ENCODE measurements around the gene CENPT.
"Not testable (repeated sequence)": the region's sequence is repeated elsewhere in the genome, so short reads cannot be mapped to it uniquely, and the experiment has no call there.

The CENPT gene

DNA sequence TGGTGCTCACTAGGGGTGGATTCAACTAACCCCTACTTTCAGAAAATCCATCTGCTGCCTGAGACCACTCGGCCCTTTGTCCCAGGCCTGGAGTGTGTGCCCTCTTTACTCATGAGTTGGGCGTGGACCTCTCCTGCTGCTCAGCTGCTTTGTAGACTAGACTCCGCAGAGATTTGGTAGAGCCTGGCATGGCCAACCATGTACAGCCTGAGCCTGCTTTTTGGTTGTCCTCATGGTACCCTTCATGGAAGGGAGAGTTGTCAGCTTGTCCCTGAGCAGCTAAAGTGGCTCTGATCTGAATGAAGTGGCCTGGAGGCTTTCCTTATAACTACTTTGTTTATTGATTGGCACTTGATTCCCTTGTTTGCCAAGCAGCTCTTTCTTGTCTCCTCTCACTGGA, 26.9 kb upstream of the CENPT start:
- DNase-seq: no peak

DNA sequence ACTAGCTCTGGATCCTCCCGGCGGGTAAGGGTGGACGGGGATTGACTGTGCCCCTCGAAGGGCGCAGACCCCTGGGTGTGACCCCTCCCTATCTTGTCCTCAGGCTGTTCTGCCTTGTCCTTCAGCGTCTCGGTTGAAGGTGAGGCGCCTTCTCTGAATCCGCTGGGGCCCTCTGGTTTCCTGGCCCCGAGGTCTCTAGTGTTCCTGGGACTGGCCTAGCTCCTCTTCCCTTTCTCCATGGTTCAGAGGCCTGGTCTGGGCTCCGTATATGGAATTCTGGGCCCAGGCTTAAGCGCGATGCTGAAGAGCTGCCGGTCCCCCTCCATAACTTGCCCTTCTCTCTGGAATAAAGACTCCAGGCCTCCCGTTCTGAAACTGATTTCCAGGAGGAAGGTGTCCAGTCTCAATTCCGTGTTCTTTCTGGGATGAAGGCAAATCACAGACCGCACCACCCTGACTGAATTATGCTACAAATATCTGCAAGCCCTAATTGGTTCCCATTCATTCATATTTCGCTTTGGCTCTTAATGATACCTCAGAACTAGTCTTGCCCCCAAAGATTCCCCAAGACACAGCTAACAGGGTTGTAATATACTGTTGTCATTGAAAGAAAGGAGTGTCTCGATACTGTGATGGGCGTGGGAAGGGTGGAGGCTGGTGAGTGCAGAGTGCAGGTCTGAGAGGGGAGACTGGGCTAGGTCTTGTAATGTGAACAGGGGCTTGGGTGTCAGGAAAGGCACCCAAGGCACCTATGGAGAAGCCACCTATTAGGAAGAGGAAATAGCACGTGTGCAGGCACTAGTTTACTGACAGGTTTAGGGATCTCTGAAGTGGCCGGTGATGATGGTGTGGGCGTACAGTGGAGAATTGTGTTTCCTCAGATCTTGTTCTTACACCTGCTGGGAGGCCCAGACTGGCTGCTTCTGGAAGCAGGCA, 26.2 kb upstream of the CENPT start:
- DNase-seq: no peak

DNA sequence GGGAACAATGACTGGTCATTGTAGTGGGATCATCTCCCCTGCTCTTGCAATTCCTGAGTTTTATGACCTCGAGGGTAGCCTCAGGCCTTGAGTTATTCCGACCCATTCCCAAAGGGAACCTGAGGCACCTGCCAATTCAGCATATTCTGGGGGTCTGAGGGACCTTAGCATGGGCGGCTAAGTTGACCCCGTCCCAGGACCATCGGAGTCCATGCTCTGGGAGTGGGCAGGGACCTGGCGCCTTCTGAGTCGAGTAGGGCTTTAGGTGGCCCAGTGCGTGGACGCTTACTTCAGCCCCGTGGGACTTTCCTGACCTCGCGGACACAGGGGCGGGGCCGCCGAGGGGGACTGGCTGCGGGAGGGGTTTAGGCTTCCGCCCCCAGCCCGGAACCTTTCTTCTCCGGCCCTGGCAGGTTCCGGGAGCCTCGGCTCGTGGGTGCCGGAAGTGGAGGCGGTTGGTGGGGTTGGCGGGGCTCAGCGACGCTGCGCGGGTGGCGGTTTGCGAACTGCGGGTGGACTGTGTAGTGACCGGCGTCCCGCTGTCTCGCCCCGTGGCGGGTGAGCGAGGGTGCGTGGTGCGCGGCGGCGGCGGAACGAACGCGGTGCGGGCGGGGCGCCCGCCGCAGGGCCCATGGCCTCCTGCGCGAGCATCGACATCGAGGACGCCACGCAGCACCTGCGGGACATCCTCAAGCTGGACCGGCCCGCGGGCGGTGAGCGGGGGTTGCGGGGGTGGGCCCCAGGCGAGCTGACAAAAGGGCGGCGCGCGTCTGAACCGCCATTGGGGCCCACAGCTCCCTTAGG, 25.3 kb upstream of the CENPT start, which contains the start of gene EDC4:
Gene EDC4, plus strand, starts transcription at position 422 of the 804 bp plus-strand sequence. Its CDS starts 210 bp downstream, at position 632.
- DNase-seq: peak; percentile 92

DNA sequence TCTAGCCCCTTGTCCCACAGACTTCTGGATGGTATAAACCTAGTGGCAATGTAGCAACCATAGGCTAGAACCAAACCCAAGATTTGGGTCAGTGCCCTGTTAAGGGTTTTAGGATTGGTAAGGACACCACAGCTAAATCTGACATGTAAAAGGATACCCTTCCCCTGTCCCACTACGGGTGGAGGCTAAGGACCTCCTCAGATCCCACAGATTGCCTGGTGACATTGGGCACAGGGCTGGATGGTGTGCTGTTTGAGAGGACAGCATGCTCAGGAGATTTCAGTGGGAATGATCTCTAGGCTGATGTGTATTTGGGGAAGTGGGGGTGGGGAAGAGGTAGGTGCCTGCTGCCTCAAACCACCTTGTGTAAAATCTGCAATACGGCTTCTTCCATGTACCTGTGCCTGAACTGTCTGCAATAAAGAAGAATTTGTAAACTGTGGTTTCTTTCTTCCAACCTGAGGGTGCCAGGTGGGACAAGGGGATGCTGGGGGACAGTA, 24.7 kb upstream of the CENPT start:
- DNase-seq: no peak

DNA sequence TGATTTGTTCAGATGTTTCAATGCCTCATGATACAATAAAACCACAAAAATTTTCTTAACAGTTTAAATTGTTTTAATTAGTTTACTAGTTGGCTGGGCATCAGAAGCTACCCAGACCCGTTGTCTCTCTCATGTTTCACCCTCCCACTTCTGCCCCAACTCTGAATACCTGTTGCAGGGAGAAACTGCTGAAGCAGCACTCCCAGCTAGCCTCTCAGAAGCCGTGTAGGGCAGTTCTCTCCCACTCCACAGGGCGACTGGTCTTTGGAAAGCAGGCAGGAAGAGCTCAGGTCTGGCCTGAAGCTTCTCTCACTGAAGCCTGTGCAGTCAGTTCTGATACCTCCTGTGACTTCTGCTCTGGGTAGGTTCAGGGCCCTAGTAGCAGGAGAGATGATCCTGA, 23.8 kb upstream of the CENPT start:
- no peak for DNase-seq

DNA sequence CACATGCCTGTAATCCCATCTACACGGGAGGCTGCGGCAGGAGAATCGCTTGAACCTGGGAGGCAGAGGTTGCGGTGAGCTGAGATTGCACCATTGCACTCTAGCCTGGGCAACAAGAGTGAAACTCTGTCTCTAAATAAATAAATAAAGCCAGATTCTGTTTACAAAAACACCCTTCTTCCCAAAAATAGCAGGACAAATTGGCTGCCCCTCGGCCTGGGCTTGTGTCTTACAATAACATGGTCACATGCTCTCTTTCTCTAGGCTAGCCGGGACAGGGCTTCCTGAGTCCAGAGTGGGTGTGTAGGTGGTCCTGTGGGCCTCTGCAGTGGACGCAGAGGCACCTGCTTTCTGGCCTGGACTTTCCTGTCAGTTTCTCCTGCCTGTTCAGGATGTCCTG, 22.2 kb upstream of the CENPT start:
- no peak for DNase-seq

DNA sequence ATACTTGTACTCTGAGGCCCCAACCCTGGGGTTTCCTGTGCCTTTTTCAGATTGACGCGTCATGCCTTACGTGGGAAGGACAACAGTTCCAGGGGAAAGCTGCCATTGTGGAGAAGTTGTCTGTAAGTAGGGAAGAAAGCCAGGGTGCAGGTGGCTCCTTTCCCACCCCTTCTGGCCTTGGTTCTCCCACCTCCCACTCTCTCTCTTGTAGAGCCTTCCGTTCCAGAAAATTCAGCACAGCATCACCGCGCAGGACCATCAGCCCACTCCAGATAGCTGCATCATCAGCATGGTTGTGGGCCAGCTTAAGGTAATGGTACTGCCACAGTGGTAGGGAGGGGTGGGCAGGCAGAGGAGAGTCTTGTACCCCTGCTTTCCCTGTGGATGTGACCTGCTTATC, 20.8 kb upstream of the CENPT start:
- DNase-seq: no peak

DNA sequence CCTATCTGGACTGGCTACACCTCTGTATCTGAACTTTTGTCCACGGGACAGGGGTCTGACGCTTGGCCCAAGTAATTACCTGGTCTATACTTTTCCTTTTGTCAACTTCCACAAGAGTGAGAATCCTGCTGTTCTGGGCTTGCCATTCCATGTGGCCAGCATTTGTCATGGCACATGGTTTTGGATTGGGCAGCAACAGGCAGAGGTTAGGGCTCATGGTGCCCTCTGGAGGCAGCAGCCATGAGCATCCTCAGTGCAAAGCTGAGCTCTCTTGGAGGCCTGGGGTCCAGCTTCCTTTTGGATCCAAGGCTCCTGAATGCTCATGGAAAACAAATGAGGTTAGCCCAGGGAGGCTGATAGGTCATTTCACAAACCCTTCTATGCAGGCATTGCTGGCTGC, 17.8 kb upstream of the CENPT start:
- DNase-seq: peak; percentile 49

DNA sequence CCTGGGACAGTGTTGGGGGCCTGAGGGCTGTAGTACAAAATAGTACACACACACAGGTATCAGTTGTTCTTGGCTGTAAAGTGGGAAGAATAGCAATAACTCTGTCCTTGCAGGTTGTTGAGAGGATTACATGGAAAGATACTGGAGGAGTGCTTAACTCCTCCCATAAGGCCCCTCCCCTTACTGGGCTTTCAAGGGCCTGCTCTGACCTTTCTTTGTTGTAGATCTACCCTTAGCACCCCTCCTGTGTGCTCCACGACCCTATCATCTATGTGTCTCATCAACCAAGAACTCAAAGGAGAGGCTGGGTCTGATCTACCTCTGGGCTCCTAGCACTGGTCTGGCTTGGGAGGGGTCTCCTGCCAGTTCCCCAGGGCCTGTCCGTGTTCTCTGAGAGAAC, 17.1 kb upstream of the CENPT start:
- DNase-seq: no peak

DNA sequence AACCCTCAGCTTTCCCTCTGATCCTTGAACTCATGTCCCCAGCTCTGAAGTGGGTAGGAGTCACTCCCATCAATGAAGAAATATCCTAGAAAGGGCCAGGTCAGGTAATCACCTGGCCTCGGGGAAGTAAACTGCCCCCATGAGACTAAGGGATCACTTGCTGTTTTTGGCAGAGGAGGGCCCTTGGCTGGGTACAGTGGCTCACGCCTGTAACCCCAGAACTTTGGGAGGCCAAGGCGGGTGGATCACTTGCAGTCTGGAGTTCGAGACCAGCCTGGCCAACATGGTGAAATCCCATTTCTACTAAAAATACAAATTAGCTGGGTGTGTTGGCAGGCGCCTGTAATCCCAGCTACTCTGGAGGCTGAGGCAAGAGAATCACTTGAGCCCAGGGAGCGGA, 16.6 kb upstream of the CENPT start:
- DNase-seq: not testable (repeated sequence)

DNA sequence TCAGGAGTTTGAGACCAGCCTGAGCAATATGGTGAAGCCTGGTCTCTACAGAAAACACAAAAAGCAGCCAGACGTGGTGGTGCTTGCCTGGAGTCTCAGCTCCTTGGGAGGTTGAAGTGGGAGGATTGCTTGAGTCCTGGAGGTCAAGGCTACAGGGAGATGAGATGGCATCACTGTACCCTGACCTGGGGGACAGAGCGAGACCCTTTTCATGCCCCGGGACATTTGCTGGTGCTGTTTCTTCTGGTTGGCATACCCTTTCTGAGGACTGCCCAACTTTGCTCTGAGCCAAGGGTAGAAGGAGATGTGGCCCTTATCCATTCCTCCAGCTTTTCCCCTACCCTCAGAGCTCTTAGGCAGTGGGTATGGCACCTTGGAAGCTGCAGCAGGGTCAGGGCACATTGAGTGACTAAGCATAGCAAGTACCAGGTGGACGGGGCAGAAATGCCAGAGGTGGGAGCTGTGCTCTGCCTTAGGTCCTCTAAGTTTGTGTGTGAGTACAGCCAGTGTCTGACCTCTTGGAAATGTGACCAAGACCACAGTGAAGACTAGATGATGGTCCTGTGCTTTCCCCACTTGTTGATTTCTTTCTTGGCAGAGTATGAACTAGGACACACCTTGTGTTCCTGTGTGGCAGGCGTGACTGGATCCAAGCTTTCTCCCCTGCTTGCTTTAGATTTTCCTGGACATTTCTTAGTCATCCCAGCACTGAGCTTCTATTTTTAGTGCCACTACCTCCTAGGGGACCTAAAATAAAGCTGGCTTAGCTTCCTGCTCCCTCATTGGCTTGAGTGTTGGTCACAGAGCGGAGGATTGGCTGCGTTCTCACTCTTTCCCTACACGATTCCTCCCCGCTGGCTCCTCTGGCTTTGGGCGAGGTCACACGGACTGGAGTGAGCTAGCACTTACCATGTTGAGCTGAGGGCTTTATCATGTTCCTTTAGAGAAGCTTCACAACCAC, 15.4 kb upstream of the CENPT start:
- DNase-seq: no peak

DNA sequence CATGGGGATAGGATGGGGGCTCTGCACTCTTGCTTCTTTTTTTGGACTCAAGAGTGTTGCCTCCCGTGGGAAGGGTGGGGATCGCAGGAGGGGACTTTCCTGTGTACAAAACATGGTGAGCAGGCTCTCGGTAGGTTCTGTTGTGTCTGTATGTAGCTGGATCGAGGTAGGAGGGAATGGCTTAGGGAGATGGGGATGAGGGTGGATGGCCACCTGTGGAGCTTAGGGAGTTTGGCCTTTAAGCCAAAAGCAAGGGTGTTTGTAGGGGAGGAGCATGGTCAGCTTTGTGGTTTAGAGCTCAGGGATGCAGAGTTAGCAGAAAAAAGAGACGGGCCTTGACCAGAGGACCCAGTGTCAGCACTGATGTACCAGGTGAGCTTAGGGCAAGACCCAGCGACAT, 14.4 kb upstream of the CENPT start:
- DNase-seq: no peak

DNA sequence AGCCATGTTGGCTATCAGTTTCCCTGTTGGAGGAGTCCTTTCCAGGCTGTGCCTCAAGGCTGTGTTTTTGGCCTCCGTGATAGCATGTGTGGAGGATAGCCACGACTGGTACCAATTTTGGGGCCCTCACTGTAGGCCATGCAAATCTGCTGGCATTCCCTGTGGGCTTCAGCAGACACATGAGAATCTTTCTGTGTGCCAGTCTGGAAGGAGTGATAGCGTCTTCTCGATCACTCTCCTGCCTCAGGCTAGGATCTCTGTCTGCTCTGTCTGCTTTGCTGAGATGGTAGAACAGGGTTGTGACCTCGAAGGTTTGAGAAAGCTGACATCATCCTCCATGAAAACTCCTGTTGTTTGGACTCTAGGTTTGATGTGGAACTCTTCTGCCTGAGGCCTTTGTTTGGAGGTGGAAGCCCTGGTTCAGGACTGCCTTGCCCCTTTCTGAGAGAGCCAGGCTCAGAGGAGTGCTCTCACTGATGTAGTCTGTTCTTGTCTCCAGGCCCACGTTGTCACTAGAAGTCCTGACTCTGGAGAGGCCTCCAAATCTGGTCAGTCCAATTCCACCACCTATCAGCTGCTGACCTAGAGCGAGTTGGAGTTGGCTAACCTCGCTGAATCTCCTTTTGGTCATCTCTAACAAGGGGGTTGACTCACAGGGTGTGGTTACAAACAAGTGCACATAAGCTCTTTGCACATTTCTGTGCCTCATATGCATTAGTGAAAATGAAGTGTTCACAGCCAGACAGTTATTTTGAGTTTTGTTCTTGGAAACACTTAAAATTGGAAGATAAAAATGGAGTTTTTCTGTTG, 13.3 kb upstream of the CENPT start:
- DNase-seq: no peak

DNA sequence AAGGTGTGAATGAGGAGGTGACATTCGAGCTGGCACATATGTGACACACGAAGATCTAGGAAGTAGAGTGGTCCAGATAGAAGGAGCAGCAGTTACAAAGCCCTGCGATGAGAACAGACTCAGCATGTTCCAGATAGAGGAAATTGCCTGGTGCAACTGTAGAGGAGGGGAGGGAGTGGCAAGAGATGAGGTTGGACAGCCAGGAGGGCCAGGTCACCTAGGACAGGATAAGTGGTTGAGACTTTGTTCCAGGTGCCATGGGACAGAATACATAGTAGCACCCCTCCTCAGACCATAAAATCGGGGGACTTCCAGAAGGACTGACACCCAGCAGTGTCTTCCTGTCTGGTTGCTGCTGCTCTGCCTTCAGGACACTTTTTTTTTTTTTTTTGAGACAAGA, 11.0 kb upstream of the CENPT start:
- no peak for DNase-seq

DNA sequence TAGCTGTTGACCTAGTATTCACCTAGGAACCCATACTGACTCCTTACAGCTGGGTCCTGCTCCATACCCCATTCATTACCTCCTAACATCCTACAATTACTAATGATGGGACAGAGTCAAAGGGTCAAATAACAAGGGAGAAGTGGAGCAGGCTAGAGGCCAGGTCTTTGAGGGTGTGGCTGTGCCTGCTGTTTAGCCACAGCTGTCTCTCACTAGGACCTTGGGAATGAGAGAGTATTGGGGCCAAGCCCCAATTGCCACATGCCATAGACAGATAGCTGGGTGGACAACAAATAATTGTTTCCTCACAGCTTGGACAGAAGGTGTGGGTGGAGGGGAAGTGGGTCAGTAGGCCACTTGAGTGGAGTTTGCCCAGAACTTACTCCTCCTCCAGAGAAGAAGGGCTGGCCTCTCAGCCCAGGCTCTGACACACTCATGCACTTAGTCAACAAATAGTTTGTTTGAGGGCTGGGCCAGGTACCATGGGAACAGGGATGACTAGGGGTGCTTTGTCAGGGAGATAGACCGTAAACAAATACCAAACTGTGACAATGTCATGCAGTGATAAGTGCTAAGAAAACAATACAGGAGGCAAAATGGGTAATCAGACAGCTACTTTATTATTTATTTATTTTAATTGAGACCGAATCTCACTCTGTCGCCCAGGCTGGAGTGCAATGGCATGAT, 10.2 kb upstream of the CENPT start:
- no peak for DNase-seq

DNA sequence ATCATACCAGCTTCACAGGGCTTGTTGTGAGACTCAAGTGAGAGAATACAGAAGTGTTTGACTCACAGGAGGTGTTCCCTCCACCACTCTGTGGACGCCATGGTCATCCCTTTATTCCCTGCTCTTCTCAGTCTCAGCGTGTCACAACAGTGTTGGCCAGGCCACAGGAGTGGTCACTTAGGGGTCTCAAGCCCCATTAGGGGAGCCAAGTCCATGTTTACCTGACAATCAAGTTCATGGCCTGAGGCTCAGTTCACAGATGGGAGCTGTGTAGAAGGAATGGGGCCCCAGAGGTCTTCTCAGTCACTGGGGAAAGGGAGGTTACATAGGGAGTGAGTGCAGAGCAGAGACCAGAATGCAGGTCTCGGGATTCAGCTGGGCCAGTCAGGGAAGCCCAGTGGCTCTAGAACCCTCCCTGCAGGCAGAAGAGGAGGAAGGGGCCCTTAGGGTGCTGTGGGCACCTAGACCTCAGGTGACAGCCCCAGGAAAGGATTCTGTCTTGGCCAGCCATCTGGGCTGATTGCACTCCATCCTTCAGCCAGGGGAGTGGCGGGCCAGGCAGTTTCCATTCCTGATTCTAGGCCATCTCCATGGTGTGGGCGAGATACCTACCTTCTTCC, 9.5 kb upstream of the CENPT start:
- no peak for DNase-seq

DNA sequence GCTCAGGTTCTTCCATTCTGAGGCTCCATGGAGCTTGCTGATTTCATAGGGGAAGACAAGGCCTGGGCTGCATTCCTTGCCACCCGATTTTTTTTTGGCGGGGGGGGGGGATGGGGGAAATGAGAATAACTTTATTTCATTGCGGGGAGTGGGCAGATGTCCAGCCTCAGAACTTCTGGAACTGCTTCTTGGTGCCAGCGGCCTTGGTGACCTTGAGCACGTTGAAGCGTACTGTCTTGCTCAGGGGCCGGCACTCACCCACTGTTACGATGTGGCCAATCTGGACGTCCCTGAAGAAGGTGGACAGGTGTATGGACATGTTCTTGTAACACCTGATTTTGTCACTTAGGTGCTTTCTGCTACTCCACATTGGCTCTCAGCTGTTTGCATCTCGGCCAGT, 8.3 kb upstream of the CENPT start:
- no peak for DNase-seq

DNA sequence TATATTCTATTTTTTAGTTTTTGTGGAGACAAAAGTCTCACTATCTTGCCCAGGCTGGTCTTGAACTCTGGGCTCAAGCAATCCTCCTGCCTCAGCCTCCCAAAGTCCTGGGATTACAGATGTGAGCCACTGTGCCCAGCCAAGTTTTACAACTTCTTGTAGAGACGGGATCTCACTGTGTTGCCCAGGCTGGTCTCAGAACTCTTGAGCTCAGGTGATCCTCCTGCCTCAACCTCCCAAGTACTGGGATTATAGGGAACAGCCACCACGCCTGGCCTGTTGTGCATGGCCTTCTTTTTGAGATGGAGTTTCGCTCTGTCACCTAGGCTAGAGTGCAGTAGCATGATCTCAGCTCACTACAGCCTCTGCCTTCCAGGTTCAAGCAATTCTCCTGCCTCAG, 6.2 kb upstream of the CENPT start:
- no peak for DNase-seq

DNA sequence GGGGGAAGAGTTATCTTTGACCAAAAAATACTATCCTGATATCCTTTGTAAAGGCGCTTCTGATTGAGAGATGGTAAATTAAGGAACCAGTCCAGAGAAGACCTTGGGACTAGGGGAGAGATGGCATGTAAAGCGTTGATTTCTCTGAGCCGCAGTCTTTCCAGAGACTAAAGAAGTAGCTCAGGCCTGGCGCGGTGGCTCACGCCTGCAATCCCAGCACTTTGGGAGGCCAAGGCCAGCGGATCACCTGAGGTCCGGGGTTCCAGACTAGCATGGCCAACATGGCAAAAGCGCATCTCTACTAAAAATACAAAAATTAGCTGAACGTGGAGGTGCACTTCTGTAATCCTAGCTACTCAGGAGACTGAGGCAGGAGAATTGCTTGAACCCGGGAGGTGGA, 625 bp upstream of the CENPT start:
- no peak for DNase-seq

DNA sequence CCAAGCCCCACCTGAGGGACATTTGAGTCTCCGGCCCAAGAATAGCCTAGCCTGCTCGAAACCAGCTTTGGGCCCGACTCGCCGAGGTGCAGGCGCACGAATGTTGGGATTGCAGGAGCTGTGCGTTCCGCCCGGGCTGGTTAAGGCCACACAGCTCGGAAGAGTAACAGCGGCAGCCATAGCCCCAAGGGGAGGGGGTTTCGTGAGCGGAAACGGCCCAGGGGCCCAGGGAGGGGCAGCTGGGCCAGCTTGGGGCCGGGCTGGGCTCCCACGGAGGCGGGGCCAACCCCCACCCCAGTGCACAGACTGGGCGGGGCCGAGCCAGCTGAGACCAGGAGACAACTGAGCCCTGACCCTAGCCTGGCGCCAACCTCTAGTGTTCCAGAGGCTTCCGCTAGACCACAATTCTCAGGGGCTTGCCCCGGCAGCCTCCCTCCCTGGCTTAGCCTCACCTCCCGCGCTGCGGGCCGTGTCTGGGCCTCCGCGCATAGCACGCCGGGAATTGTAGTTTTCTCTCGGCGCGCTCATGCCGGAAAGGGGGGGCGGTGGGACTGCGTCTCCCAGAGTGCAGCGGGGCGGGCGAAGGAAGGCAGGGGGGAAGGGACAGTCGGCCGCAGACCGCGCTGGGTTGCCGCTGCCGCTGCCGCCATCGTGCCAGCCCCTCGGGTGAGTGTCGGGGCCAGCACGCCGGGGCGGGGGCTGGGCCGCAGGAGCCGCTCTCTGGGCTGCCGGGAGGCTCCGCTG, 1.0 kb downstream of the CENPT start, which contains the start of gene NUTF2:
Gene NUTF2, plus strand, starts transcription at position 614 of the 744 bp plus-strand sequence. CDS start 18,198 bp downstream, outside the sequence.
- peak; percentile 99 for DNase-seq
